HG02678 (cell line): ENCODE measurements around the gene SLC9A3.

Experiments used
- ATAC-seq: cut with Tn5 transposase; IDR thresholded peaks from one replicate; pipeline ENCODE4 v1.9.1; 2021; ENCODE audit warnings: mild to moderate bottlenecking, moderate library complexity; ENCODE audit not compliant: unreplicated experiment

SLC9A3 gene

DNA sequence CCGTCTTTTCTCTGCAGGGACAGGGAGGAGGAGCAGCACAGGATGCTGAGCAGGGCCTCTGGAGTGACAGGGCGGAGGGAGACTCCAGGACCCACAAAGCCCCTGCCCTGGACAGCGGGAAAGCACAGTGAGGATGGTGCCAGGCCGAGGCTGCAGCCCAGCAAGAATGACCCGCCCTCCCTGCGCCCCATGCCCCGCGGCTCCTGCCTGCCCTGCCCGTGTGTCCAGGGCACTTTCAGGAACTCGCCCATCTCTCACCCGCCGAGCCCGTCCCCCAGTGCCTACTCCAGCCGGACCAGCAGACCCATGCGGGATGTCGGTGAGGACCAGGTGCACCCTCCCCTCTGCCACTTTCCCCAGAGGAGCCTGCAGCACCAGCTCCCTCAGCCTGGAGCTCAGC, 90.4 kb downstream of the SLC9A3 start:
- no peak for ATAC-seq

- no peak for ATAC-seq
These were observed 91.1 kb downstream of the SLC9A3 start for GRCh38 chr5:432928-433791.

- ATAC-seq = no peak
These were observed 91.9 kb downstream of the SLC9A3 start for GRCh38 chr5:432201-432927.

GRCh38 chr5:431711-432050, 92.6 kb downstream of the SLC9A3 start:
- ATAC-seq = no peak

- ATAC-seq = peak; percentile 77
These were observed 93.1 kb downstream of the SLC9A3 start for GRCh38 chr5:431001-431710.

GRCh38 chr5:430214-430925, 93.9 kb downstream of the SLC9A3 start:
- peak; percentile 9 for ATAC-seq

DNA sequence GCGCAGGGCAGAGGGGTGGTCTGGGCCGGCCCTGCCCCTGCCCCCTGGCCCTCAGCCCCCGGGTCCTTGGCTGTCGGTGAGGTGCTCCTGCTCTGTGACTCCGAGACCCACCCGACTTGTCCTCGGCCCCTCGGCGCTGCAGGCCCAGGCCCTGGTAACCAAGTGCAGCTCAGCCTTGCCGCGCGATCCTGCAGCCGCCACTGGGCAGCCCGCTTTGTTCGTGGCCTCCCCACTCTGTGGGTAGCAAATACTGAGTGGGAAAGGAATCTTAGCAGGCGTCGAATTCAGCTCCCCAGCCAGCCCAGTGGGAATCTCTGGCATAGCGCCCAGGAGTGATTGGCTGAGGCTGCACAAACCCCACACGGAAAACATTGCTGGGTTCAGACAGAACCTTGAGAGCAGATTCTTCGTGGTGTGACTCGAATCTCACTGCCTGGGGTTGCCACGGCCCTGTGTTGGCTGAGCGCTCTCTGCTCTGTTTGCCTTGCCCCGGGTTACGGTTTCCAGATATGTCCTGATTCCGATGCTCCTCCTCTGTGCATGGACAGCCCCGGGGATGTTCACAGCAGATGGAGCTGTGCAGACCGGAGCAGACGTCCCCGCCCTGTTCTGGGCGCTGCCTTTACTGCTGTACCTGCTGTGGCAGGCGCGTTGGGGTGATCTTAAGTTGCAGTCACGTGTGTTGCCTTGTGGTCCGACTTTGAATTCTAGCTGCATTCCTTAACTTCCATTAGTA, 94.6 kb downstream of the SLC9A3 start:
- no peak for ATAC-seq

GRCh38 chr5:428754-429452, 95.3 kb downstream of the SLC9A3 start:
- no peak for ATAC-seq

DNA sequence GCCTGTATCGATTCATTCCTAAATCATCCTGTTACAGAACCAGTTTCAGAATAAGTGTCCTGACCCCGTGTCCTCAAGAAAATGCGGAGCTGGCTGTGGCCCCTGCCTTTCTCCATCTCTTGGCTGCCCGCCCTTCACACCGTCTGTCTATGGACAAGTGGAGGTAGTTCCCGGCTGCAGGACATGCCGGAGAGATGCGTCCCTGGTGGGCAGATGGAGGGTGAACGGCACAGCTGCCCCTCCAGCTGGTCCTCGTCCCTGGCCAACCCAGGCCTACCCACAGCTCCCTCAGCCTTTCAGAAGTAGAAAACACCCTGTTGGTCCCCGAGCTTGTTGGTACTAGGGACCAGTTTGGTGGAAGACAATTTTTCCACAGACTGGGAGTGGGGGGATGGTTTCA, 96.0 kb downstream of the SLC9A3 start:
- ATAC-seq = no peak

GRCh38 chr5:427415-428087, 96.7 kb downstream of the SLC9A3 start:
- ATAC-seq = no peak

DNA sequence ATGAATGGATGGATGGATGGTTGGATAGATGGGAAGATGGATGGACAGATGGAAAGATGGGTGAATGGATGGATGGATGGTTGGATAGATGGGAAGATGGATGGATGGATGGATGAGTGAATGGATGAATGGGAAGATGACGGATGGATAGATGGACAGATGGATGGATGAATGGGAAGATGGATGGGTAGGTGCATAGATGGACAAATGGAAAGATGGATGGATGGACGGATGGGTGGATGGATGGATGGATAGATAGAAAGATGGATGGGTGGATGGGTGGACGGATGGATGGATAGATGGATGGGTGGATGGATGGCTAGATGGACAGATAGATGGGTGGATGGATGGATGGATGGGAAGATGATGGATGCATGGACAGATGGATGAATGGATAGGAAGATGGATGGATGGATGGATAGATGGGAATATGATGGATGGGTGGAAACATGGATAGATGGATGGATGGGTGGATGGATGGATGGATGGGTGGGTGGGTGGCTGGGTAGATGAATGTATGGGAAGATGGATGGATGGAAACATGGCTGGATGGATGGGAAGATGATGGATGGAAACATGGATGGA, 97.8 kb downstream of the SLC9A3 start:
- no peak for ATAC-seq

DNA sequence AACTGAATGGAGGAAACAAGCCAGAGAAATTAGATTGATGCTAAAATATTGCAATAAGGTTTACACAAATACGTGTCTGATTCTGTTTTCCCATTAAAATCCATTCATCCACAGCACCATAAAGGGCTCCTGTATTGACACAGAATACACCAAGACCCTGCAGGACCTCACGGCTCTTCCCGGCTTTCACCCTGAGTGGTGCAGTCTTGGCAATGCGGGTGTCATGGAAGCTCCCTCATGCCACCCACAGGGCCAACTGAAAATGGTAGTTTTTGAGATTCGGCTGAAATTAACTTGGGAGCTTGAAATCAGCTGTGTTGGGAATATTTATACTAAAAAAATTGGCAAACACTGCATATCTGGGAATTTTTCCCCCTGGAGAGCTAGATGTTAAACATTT, 98.5 kb downstream of the SLC9A3 start:
- ATAC-seq = no peak

DNA sequence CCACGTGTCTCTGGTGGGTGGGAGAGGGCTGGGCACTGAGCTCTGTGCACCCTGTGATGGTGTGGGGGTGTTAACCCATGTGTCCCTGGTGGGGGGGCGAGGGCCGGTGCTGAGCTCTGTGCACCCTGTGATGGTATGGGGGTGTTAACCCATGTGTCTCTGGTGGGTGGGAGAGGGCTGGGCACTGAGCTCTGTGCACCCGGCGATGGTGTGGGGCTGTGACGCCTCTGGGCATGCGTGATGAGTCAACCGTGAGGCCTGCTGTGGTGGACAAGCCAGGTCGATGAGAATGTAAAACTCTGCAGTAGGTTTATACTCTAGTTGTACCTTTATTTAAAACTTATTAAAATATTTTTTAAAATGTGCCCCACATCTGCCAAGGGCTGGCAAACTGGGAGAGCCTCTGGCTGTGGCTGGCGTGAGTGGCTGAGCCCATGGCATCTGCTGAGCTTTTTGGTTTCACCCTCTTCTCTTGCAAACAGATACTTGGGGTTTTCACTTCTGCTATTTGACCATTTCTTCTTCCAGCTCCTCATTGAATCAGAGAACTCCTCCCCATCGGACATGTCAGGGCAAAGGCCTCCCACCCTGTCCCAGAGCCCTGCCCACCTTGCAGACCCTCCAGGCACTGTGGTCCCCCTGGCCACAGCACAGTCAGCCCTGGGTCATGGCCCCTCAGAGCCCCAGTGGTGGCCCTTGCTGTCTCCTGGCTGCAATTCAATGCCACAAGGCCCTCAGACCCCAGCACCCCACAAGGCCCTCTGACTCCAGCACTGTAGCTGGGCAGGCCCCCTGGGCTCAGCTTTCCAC, 99.7 kb downstream of the SLC9A3 start:
- ATAC-seq = peak; percentile 87

- ATAC-seq = no peak
These were observed 100.5 kb downstream of the SLC9A3 start for GRCh38 chr5:423626-424261.

GRCh38 chr5:423233-423565, 101.0 kb downstream of the SLC9A3 start:
- ATAC-seq = no peak

DNA sequence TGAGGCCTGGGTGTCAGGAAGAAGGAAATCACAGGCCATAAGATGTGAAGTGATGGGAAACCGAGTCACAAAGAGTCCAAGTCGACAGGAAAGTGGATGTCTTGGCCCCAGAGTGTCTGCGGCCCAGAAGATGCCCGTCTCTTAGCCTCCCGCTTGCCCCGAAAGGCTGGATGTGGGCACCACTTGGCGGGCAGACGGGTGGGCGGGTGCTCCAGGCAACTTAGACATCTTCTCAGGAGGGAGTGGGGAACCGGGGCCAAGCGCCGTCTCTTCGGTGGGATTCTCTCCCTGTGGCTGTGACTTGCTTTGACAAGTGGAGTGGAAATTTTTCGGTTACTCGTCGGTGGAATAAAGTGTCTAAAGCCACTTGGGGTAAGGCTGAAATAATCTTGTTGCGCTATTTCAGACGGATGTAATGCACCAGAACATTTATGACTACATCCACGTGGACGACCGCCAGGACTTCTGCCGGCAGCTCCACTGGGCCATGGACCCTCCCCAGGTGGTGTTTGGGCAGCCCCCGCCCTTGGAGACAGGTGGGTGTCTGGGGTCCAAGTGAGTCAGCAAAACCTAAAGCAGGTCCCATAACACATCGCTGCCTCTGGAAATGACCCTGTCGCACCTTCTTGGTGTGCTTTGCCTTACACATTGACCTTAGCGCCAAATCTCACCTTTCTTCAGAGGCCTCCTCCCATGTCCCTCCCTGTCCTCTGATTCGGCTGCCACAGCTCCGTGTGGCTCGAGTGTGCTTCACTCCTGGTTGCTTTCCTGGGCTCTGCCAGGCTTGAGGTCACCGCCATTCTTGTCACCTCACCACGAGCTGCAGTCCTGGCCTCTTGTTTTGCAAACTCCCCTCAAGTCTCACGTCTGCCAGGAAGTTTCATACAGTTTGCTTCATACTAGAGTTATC, 101.7 kb downstream of the SLC9A3 start:
- no peak for ATAC-seq

DNA sequence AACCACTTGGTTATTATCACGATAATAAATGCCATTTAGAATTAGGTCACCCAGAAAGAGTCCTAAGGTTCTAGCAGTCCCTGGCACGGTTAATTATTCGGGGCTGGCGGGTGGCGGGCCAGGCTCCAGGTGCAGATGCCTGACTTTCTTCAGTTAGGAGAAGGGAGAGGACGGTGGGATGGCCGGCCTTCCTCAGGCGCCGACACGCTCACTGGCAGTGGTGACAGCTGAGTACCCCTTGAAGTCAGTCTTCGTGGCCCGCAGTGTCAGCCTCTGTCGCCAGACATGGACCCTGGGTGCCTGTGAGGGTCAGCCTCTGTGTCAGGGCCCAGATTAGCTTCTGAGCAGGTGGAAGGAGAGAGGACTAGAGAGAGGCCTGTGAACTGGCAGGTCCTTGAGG, 102.3 kb downstream of the SLC9A3 start:
- no peak for ATAC-seq
